Loucy (cell line): Measurements from ENCODE around the gene KLK1.
A peak's percentile ranks its signal among the peaks of the same experiment; 100 is the strongest.

Experiments used
- H2AFZ ChIP-seq: fragments of 200-600 bp; sonication (generic); 2 replicates; pipeline ENCODE4 v1.6.0; 2016; ENCODE audit warnings: antibody characterized with exemption, mild to moderate bottlenecking, low read length, moderate library complexity
- H3F3A ChIP-seq: fragments of 200-600 bp; 2 replicates; pipeline ENCODE4 v1.6.0; 2016; ENCODE audit warnings: antibody characterized with exemption, low read depth, mild to moderate bottlenecking
- H3K27me3 ChIP-seq: fragments of 200-600 bp; sonication (generic); 2 replicates; pipeline ENCODE4 v1.6.1; 2014; ENCODE audit warnings: low read length, mild to moderate bottlenecking; ENCODE audit not compliant: insufficient read depth, poor library complexity, severe bottlenecking
- H3K36me3 ChIP-seq: fragments of 200-600 bp; sonication (generic); 2 replicates; pipeline ENCODE4 v1.6.1; 2016; ENCODE audit warnings: low read length; ENCODE audit not compliant: insufficient read depth
- H3K4me1 ChIP-seq: fragments of 200-600 bp; sonication (generic); 2 replicates; pipeline ENCODE4 v1.5.1; 2014; ENCODE audit warnings: low read length, mild to moderate bottlenecking; ENCODE audit not compliant: insufficient read depth, poor library complexity, severe bottlenecking
- H3K4me2 ChIP-seq: fragments of 200-600 bp; sonication (generic); 2 replicates; pipeline ENCODE4 v1.6.0; 2014; ENCODE audit warnings: antibody characterized with exemption, low read length, low read depth, mild to moderate bottlenecking; ENCODE audit not compliant: poor library complexity, severe bottlenecking
- H3K4me3 ChIP-seq: fragments of 200-600 bp; sonication (generic); 2 replicates; pipeline ENCODE4 v1.5.1; 2014; ENCODE audit warnings: low read length, mild to moderate bottlenecking, mixed read lengths; ENCODE audit not compliant: poor library complexity, severe bottlenecking
- H3K79me2 ChIP-seq: fragments of 200-600 bp; sonication (generic); 2 replicates; pipeline ENCODE4 v1.6.1; 2014; ENCODE audit warnings: low read length; ENCODE audit not compliant: insufficient read depth
- H3K9ac ChIP-seq: fragments of 200-600 bp; sonication (generic); 2 replicates; pipeline ENCODE4 v1.6.0; 2014; ENCODE audit warnings: mild to moderate bottlenecking, low read depth, low read length, moderate library complexity; ENCODE audit not compliant: poor library complexity, severe bottlenecking
- H3K9me2 ChIP-seq: fragments of 200-600 bp; sonication (generic); replicated peaks from 2 replicates; pipeline ENCODE4 v1.6.1; 2016; ENCODE audit warnings: low read depth, low read length, mixed read lengths
- H3K9me3 ChIP-seq: fragments of 200-600 bp; sonication (generic); 2 replicates; pipeline ENCODE4 v1.6.1; 2014; ENCODE audit warnings: mild to moderate bottlenecking, antibody characterized with exemption, low read length, low read depth; ENCODE audit not compliant: insufficient read depth
- H4K20me1 ChIP-seq: fragments of 200-600 bp; sonication (generic); 2 replicates; pipeline ENCODE4 v1.6.0; 2014; ENCODE audit warnings: antibody characterized with exemption, low read length, mild to moderate bottlenecking; ENCODE audit not compliant: insufficient read depth, poor library complexity, severe bottlenecking
- CTCF ChIP-seq: fragments of 200-600 bp; sonication (generic); conservative IDR thresholded peaks from 2 replicates; pipeline ENCODE4 v1.5.1; 2014; ENCODE audit warnings: mild to moderate bottlenecking, antibody characterized with exemption, low read length
- EZH2phosphoT487 ChIP-seq: fragments of 200-600 bp; IDR thresholded peaks from 2 replicates; pipeline ENCODE4 v1.6.1; 2018; ENCODE audit warnings: antibody characterized with exemption, mild to moderate bottlenecking, moderate library complexity, borderline replicate concordance

KLK1 gene

GRCh38 chr19:50804420-50805272 lies 18.9 kb downstream of the KLK1 start:
- Histone ChIP-seq H3K27me3 (no peaks in the 10 kb centered on the region), H3K36me3 (peaks cover 20% of the 10 kb centered on the region; the same call in 1 of the 2 replicates), H3K4me3 (peak overlapping the region; percentile 97), H3K9me3 (no peaks in the 10 kb centered on the region), H3K4me1 (peaks cover 27% of the 10 kb centered on the region), H3K4me2 (peak overlapping the region; percentile 97), H3K9ac (peak overlapping the region; percentile 99), H2AFZ (peak overlapping the region; percentile 92), H3K9me2 (no peaks in the 10 kb centered on the region), H3F3A (no peaks in the 10 kb centered on the region), H3K79me2 (peaks cover 46% of the 10 kb centered on the region), H4K20me1 (peaks cover 36% of the 10 kb centered on the region)
- TF ChIP-seq EZH2phosphoT487 (no peak), CTCF (no peak)

DNA sequence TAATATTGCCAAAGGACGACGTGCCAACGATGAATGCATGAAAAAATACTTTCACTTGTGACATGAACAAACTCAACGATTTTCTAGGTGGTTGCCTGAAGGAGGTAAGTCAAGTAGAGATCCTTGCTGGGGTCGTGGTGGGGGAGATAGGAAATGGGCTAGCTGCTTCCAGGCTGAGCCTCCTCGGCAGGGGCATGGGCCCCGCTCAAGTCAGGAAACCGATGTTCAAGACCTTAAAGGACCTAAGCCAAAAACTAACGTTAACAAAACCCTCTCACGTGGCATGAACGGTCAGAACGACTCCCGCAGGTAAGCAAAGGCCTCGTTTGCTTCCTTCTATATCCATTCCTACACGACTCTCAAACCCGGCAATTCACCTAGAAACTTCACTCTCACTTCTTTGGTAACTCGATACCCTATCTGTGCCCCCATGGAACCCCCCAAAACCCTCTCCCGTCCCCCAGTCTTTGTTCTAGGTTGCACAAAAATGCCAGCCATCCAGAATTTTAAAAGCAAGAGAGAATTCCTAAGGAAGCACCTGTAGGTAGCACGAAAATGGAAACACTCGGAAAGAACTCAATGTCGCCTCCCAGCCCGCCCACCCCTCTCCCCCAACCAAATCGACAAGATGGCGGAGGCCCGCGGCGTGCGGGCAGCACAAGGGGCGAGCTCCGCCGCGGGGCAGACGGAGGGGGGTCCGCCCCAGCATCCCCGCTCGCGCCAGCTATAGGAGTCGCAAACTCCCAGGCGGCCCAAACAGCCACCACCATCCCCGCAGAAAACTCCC lies 19.8 kb downstream of the KLK1 start:
- peak overlapping the region; percentile 99 for H3K9ac ChIP-seq
- H3K9me2 ChIP-seq = no peaks in the 10 kb centered on the region
- H3K27me3 ChIP-seq = no peaks in the 10 kb centered on the region
- peaks cover 28% of the 10 kb centered on the region; the same call in 1 of the 2 replicates for H3K36me3 ChIP-seq
- H3F3A ChIP-seq = no peaks in the 10 kb centered on the region
- H4K20me1 ChIP-seq = peaks cover 45% of the 10 kb centered on the region
- peak overlapping the region; percentile 97 for H3K4me3 ChIP-seq
- H3K79me2 ChIP-seq = peaks cover 54% of the 10 kb centered on the region
- peaks cover 27% of the 10 kb centered on the region for H3K4me1 ChIP-seq
- no peak for TF ChIP-seq EZH2phosphoT487
- no peak for TF ChIP-seq CTCF
- H3K4me2 ChIP-seq = peak overlapping the region; percentile 97
- no peaks in the 10 kb centered on the region for H3K9me3 ChIP-seq
- H2AFZ ChIP-seq = peak overlapping the region; percentile 92

DNA sequence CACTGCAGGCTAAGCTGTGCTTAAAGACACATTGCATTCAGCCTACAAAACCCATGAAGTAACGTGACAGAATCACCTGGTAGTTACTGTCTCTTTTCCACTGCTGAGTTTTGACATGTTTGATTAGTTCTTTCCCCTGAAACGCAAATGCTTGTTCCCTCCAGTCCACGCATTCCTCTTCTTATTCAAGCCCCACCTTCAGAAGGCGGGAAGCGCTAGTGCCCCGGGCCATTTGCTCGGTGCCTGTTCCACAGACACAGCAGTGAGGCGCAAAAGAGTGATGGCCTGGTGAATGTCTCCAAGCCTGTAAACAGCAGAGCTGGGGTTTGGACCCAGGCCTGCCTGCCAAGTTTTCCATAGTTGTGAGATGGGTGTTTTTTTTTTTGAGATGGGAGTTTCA lies 22.5 kb downstream of the KLK1 start:
- H3K27me3 ChIP-seq = no peaks in the 10 kb centered on the region
- no peak overlapping the region for H3K9ac ChIP-seq
- H3K4me1 ChIP-seq = peaks cover 27% of the 10 kb centered on the region
- H3F3A ChIP-seq = no peaks in the 10 kb centered on the region
- no peak overlapping the region for H2AFZ ChIP-seq
- H3K36me3 ChIP-seq = peaks cover 55% of the 10 kb centered on the region; the same call in 1 of the 2 replicates
- no peaks in the 10 kb centered on the region for H3K9me3 ChIP-seq
- H3K4me3 ChIP-seq = peak overlapping the region; percentile 48
- H3K79me2 ChIP-seq = peaks cover 68% of the 10 kb centered on the region
- peak overlapping the region; percentile 67 for H3K4me2 ChIP-seq
- H3K9me2 ChIP-seq = no peaks in the 10 kb centered on the region
- peaks cover 72% of the 10 kb centered on the region for H4K20me1 ChIP-seq
- TF ChIP-seq EZH2phosphoT487 = no peak
- TF ChIP-seq CTCF = no peak
